GM21717 (cell line): Measurements from ENCODE around the gene CCDC187.

ENCODE experiments used
- ATAC-seq: cut with Tn5 transposase; IDR thresholded peaks from one replicate; pipeline ENCODE4 v1.9.1; 2021; ENCODE audit warnings: mild to moderate bottlenecking, moderate library complexity; ENCODE audit not compliant: unreplicated experiment

CCDC187 gene

DNA sequence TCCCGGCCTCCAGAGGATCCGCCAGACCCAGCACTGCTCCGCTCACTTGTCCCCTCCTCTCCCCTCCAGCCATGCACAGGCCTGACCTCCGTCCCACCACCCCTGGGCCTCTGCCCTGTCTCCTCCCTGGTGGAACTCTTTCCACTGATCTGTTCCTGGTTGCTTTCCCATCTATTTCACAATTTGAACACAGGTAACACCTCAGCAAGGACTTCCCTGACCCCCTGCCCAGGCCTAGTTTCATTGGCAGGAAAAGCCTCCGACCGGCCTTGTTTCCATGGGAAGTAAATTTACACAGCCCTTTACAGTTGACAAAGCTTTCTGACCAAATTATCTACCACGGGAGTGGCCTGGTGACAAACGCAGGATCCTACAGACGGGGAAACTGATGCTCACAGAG is 73.1 kb downstream of the CCDC187 start:
- no peak for ATAC-seq

DNA sequence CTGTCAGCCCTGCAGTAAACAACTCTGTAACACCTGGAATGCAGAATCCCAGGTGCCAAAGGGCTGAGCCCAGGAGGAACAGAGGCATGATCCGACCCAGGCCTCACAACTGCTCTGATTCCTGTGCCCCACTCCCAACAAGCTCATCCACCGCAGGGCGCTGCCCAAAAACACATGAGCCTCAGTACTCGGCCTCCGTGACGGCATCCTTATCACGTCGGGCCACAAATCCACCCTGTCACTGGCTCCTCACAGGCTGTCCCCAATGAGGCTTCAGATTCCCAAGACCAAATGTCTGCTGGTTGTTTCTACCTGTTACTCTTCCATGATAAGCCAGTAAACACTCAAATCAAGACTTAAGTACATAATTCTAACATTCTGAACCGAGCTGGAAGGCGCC is 73.5 kb downstream of the CCDC187 start:
- no peak for ATAC-seq

DNA sequence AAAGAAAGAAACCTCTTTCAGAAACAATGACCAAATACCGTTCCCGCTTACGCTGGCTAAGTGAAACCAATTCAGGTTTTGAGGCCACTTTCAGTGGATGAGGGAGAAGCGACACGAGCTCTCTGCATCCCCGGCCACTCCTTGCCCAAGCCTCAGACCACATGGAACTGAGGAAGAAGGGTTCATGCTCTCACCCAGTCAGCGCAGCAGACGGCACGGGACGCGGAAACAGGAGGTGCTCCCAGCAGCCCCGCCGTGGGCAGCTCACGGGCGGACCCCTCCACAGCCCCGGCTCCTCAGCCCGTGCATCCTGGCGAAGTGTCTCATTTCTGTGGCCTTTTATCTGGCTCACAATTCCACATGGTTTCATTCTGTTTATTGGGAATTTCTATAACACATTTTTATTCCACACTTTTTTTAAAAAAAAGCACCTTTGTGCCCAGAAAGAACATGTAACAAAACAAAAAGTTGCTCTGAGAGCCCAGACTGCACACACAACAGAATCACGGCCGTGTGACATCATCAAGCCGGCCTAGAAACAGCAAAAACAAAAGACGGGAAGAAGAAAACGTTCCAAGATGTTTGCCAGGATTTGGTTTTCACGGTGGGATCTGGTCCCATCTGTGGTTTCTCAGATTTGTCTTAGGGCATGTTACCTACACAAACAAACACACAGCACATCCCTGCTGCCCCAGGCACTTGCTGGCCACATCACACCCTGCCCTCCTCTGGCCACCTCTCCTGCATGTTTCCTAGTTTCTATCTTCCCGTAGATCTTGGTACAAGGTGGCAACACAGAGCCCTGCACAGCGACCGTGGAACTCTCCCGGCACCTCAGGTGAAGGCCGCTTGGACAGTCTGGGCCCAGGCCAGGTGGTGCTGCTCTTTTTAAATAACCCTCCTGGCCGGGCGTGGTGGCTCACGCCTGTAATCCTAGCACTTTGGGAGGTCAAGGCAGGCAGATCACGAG is 74.5 kb downstream of the CCDC187 start:
- ATAC-seq: no peak

DNA sequence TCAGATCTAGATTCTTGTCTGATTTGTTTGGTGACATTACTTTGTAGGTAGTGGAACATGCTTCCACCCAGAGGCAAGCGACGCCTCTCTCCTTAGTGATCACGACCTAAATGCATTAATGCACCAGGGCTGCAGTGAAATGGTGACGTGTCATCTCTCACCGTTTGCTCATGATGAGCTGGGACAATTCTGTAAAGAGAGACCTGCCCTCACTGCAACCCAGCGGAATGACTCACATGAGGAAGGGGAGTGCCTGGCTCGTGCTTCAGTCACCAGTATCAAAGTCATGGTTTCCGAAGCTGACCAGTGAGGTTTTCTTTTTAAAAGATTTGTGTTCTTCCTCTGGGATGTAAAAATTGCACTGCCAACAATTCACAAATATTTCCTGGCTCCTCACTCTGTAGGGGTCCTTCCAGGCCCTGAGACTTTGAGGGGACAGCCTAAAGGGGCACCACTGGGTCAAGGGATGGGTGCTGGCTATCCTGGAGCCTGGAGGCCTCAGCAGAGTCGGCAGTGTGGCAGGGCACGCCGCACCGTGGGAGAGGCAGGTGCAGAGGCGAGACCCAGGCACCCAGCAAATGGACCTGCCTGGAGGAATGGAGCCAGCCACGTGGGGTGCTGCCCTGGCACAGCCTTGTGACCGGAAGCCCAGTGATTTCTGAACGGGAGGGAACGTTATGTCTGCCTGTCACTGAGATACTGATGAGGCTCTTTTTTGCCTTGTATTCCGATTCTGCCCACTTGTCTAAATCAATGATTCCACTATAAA is 75.6 kb downstream of the CCDC187 start:
- ATAC-seq: no peak

DNA sequence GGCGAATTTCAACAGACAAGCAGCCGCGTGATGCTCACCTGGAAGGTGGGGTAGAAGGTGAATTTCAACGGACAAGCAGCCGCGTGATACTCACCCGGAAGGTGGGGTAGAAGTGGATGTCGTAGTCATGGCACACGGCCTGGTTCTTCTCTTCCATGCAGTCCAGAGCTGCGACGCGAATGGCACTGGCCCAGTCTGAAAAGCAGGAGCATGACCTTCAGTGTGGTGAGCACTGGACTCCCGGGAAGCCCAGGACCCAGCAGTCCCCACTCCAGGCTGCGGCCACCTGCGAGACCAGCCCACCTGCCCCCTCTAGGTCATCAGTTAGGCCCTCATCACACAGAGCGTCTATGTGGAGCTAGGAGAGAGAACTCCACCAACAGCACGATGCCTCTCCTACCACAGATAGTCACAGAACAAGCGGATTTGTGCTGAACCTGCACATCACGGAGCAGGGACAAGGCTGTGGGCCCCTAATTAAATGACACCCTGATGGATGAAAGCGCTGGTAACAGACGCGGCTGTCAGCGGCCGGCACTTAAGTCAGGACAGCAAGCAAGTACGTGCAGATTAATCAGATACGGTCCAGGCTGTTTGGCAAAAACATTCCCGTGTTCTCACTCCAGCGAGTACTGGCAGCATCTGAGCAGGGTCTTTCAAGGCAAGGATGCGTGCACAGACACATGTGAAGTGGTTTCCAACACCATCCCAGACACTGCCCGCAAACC is 77.0 kb downstream of the CCDC187 start:
- ATAC-seq: no peak

DNA sequence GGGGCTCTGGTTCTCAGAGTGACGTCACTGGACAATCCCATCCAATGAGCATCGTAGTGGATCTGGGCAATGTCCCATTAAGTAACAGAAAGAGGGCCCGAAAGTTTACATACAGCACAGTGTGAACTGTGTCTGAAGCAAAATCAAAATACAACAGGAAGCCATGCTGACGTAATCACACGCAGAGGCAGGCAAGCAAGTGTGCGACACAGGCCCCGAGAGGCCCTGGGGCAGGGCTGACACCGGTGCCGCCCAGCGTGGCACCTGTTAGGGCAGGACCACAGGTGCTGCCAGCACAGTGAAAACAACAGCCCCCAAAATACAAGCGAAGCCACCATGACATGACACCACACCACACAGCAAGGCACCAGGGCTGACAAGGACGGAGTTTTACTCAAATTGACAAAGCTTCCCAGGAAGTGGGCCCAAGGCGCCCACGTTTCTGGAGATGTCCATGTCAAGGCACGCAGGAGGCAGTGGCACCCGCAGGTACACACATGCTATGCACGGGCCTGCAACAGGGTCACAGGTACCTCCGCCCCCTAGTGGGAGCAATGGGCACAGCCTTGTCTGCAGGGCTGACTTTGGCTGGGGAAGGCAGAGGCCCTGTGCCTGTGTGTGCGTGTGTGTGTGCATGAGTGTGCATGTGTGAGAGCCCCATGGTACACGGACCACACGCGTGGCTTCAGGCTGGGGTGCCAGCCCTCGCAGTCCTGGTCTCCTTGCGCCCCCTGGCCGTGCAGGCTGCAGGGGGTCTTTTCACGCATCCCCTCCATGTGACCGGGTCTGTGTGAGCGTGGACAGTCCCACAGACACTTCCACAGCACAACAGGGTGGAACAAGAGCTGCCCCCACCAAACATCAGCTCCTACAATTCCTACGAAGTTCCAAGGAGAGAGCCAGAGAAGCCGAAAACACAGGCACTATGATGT is 77.9 kb downstream of the CCDC187 start:
- ATAC-seq: peak; percentile 52

DNA sequence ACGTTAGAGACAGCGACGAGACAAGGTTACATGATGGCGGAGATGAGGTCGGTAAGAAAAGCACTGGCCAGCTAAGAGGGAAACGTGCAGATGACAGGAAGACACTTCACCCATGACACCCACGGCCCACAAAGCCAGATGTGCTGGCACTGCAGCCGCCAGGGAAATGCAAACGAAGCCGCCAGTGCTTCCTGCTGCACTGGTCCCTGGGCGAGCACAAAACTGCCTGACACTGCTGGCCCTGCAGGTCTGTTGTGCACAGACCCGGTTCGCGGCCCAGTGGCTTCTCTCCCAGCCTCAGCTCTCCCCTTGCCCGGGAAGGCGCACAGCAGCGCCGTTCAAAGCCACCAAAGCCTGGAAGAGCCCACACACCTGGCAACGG is 78.5 kb downstream of the CCDC187 start:
- peak; percentile 36 for ATAC-seq

DNA sequence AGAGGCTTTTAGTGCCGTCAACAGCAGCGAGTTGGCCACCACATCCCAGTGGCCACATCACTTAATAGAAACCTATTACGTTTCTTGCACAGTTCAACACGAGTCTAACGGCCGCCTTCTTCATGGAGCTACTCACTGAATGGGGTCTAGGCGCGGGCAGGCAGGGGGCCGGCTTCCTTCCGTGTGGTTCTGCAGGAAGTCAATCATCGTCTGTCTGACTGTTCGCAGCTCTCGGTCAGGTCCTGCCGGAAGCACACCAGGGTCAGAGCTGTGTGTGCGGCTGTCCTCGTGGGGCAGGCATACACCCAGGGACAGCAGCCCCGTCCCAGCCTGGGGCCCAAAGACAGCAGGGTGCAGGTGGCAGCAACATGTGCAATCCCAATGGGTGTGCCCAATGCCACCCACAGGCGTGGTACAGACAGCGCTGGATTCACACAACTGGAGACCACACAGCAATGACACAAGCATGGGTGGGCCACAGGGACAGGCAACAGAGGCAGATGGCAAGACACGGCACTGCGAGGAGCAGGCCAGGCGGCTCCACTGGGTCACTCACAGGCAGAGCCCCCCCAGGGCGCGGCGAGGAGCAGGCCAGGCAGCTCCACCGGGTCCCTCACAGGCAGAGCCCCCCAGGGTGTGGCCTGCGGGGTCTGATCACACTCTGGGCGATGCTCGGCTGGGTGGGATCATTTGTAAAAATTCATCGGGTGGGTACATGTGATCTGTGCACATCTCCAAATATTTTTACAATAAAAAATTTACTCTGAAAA is 79.8 kb downstream of the CCDC187 start:
- ATAC-seq: no peak

DNA sequence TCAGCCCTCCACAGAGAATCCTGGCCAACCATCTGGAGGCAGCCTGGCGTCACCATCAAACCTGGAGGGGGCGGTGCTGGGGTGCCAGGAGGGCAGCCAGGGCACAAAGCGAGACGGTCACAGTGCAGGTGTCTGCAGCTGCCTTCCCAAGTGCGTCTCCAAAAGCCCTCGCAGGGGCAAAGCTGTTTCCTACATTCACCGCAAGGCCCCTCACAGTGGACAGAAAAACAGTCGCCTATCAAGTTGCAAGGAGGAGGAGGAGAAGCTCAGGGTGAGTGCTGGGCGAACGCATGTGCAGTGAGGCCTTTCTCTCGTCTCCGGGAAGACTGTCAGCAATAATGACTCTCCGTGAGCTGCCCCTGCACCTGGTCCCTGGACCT is 81.0 kb downstream of the CCDC187 start:
- ATAC-seq: no peak

DNA sequence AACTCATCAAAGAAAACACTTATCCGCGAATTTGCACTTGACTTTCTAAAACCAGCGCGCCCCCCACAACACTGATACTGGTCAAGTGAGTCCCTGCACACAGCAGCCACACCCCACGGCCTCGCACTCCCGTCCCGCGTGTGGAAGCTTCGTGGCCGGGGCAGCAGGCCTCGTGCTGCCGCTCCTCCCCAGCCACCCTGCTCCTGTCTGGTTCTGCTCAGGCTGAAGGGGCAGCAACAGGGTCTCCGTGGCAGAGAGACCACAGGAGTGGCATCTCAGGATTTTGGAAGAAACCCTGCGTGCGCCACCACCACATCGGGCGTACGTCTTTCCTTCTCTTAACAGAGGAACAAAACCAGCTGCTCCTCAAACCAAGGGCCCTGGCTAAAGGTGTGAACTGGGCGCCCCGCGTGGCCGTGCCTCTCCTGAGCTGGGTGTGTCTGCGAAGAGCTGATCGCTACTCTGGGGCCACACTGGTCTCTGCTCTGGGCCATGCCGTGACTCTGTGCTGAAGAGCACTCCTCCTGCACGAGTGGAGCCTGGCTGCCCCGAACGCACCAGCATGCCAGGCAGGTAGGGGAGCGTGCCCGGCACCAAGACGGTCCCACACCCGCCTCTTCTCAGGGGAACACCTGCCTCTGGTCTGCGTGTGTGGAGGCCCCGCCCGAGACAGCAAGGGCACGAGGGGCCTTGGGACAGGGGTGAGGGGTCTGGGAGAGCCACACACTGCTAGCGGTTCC is 81.6 kb downstream of the CCDC187 start:
- ATAC-seq: no peak

DNA sequence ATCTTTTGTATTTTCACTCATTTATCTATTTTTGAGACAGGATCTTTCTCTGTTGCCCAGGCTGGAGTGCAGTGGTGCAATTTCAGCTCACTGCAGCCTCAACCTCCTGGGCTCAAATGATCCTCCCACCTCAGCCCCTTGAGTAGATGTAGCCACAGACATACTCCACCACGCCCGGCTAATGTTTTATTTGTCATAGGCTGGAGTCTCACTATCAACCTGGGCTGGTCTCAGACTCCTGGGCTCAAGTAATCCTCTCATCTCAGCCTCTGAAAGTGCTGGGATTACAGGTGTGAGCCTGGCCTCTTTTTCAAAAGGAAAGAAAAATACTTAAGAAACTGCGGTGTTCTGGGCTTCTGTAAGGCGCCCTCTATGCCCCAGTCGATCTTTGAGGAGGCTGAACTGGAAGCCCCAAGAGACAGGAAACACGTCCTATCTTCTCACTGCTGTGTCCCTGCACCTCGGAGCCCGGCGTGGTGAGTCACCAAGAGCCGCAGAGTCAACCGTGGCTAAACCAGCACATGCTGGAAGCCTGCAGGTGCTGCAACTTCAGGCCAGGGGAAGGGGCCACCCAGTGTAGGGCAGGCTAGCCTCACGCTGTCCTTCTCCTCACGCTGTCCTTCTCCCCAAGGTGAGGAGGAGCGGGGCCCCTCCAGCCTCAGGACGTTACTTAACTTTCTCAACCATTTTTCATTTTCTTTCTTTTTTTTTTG is 83.7 kb downstream of the CCDC187 start:
- no peak for ATAC-seq

DNA sequence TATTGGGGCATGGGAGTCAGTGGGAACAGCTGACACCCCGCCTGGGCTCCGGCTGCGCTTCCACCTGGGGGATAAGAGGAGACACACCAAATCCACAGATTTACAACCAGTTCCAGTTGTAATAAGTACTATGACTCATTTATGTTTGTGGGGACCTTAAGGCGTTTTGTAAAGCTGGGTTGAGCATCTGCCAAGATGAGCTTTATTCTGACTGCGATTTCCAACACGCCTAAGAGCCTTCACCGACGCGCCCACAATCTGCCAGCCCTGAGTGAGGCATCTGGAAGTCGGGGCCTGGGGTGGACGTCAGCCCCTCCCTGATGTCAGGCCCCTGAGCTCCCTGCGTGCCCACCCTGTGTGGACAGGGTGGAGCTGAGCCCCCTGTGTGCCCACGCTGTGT is 84.6 kb downstream of the CCDC187 start:
- ATAC-seq: no peak

DNA sequence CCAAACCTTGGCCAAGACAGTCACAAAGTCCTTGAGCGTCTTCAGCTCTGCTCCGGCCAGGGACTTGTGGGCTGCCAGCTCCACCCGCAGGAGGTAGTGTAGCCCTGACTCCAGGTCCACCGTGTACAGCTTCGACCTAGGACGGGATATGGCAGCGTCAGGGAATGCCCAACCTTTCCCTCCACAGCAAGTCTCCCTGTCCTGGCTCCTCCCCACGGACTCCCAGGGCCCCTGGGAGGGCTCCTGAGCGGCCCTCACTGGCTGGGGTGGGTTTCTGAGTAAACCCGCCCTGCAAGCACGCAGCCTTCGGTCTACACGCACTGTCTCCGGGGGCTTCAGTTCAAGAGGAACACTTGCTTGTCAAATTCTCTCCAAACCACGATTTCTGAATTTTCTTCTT is 85.2 kb downstream of the CCDC187 start:
- no peak for ATAC-seq

DNA sequence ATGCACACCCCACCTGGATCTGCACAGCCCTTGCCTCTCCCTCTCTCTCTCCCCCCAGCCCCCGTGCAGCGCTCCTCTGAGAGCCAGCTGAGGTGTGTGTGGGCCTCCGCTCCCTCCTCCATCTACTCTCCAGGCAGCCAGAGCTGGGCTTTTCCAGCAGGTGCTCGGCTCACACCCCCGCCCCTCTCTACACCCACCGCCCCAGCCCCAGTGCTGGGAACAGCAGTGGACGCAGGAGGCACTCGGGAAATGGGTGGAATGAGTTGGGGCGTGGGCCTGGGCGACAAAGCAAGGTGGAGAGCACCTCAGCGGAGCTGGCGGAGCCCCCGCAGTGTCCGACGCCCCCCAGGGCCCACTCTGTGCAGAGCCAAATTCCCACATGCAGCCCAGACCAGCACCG is 85.6 kb downstream of the CCDC187 start:
- ATAC-seq: no peak

DNA sequence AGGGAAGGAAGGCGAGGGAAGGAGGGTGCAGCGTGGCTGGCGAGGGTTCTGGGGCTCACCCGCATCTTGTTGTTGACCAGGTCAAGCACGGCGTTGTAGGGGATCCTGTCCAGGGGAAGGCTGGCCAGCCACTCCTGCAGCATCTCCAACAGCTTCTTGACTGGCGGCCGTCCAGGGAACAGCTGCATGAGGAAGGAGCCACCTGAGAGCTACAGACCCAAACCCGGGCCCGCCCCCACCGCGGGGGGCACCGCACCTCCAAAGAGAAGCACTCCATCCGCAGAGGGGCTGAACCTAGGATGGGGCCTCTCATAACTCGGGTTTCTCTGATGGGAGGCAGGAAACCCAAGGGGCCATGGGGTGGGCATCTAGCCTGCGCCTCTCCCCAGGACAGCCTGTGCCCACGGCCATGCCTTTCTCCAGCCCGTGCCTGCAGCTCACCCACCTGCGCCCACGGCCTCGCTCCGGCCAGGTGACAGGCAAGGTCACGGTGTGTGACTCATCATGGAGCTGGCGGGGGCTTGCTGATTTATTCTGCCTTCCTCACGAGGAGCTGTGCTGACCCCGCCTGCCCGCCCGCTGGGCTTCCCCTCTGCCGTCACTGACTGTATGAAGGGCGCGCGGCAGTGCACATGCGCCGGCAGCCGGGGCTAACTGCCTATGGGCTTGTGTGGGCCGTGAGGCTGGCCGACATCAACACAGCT is 87.2 kb downstream of the CCDC187 start:
- no peak for ATAC-seq

DNA sequence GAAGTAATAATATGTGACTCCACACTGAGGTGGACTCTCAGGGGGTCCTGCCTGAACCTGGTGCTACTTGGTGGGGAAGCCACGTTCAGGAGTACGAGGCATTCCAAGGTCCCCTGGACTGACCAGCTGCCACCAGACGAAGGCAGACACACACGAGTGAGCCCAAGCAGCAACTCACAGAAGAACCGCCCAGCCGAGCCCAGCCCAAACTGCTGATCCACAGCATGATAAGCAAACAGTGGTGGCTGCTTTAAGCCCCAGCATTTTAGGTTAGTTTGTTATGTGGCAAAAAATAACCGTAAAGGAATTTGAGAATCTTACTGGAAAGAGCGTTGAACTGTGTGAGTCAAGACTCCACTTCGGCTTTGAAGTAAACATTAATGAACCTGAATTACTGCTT is 90.2 kb downstream of the CCDC187 start:
- ATAC-seq: no peak

DNA sequence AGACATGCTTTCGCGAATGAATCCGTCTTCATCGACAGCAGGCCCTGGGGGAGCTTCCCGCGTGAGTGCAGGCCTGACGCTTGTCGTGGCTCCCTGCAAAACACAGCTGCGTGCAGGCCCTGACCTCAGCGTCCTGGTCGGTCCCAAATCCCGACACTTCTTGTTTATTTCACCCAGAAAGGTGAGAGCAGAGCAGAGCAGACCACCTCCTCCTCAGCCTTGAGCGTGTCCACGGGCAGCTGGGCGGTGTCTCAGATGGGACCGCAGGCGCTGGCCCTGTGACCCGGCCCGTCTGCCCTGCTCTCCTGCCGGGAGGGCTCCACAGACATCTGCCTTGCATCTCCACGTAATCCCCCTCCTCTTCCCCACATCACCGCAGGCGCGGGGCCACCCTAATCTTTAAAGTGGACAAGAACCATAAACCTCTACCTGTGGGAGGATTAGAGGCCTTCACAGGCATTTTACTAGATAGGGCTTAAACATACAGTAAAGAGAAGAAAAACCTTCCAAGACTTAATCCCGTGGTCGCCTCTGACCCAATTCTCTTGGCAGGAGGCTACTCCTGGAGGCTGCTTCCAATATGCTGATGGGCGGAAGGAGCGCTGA is 91.4 kb downstream of the CCDC187 start:
- no peak for ATAC-seq
